ENCODE measurements around the gene ZNF618. TPM values are rescaled to one million over a fixed set of nuclear protein-coding genes. Genes with fewer than 3 reads are reported as not detected.
A peak's percentile ranks its signal among the peaks of the same experiment; 100 is the strongest.
"Not testable (repeated sequence)": the region's sequence is repeated elsewhere in the genome, so short reads cannot be mapped to it uniquely, and the experiment has no call there.

The ZNF618 gene
- total RNA-seq, 2 experiments from 2014 or later = 0.12 to 0.33 TPM

GRCh38 chr9:113990975-113991471, 114.9 kb downstream of the ZNF618 start:
- ChIA-PET POLR2A (no interaction called here), CTCF (no interaction called here)
- Mint-ChIP-seq H3K4me3 (no peak overlapping the region), H3K4me1 (ENCODE audit: low read depth) (no peaks in the 10 kb centered on the region), H3K27ac (no peak overlapping the region), H3K27me3 (no peaks in the 10 kb centered on the region), H3K36me3 (no peaks in the 10 kb centered on the region), H3K9me3 (no peaks in the 10 kb centered on the region)
- no peak for DNase-seq
- intact Hi-C loops (cut with micrococcal nuclease) = no loop called here

DNA sequence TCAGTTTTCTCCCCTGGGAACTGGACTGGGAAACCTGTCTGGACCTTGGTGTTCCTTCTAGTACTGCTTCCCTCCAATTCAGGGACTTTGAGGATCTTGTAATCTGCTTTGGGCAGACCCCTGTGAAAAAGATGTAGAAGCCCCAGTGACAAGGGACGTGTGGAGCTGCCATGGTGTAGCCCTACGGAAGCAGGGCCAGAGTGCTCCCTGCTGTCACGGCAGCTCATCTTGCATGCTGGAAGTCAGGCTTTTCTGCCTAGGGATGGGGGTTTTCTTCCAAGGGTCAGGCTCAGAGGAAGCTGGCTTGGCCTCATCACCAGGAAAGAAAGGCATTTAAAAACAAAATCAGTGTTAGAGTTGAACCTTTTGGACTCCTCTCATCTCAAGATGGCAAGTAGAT, 115.6 kb downstream of the ZNF618 start:
- no peak for DNase-seq
- no peaks in the 10 kb centered on the region for H3K36me3 Mint-ChIP-seq
- H3K4me1 Mint-ChIP-seq (ENCODE audit: low read depth) = no peaks in the 10 kb centered on the region
- no peak overlapping the region for H3K4me3 Mint-ChIP-seq
- ChIA-PET POLR2A (no interaction called here), CTCF (no interaction called here)
- no peaks in the 10 kb centered on the region for H3K27me3 Mint-ChIP-seq
- intact Hi-C loops (cut with micrococcal nuclease) = no loop called here
- no peaks in the 10 kb centered on the region for H3K9me3 Mint-ChIP-seq
- H3K27ac Mint-ChIP-seq = no peak overlapping the region

DNA sequence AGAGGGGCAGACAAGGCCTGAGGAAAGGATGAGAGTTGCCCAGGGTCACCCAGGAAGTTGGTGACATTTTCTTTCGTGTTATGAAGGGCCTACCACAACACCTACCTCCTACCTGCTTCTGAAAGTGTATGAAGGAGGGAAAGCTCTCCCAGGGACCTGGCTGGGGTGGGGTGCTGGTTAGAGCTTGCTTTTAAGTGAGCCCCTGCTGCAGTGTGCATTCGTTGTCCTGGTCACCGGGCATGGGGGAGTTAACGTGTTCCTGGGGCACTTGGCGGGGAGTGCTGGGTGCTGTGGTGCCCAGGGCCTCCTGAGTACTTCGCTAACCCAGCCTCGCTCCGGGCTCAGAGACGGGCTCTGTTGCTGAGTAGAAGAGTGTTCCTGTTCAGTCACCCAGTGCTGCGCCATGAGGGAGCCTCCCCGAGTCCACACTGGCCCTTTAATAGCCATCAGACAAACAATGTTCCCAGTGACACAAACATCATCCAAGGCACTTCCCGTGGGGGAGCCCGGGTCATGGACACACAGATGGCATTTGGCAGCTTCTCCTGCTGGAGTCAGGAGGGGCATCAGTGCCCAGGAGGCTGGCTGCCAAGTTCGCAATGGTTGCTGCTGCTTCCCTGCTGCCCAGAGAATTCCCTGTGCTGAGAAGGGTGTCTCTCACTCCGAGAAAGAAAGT, 116.3 kb downstream of the ZNF618 start:
- no peak overlapping the region for H3K4me3 Mint-ChIP-seq
- CTCF ChIA-PET = no interaction called here
- no peaks in the 10 kb centered on the region for H3K27me3 Mint-ChIP-seq

DNA sequence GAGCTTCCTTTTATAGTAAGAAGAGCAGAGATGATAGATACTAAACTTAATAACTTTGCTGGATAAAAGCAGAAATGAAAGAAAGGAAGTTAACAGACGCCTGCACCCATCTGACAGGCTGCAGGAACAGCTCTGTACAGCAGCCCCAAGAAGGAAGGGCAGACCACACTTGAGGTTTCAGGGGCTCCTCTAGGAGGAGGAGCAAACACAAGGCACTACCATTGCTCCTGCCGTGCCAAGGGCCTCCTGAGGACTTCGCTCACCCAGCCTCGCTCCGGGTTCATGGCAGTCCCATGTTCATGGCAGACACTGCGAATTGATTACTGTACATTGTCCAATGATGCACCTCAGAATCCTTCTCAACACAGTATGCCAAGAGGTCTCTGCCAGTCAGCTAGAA, 116.9 kb downstream of the ZNF618 start:
- Mint-ChIP-seq H3K36me3 (no peaks in the 10 kb centered on the region), H3K9me3 (no peaks in the 10 kb centered on the region), H3K4me1 (ENCODE audit: low read depth) (no peaks in the 10 kb centered on the region), H3K27me3 (no peaks in the 10 kb centered on the region), H3K27ac (no peak overlapping the region), H3K4me3 (no peak overlapping the region)
- intact Hi-C loops (cut with micrococcal nuclease) = no loop called here
- ChIA-PET CTCF (no interaction called here), POLR2A (no interaction called here)
- no peak for DNase-seq

More for the DNA sequence above, 116.3 kb downstream of the ZNF618 start:
- intact Hi-C loops (cut with micrococcal nuclease) = no loop called here
- DNase-seq = no peak
- H3K4me1 Mint-ChIP-seq (ENCODE audit: low read depth) = no peaks in the 10 kb centered on the region
- POLR2A ChIA-PET = no interaction called here
- no peak overlapping the region for H3K27ac Mint-ChIP-seq
- H3K36me3 Mint-ChIP-seq = no peaks in the 10 kb centered on the region
- no peaks in the 10 kb centered on the region for H3K9me3 Mint-ChIP-seq

- no peak overlapping the region for H3K27ac Mint-ChIP-seq
- no peaks in the 10 kb centered on the region for H3K9me3 Mint-ChIP-seq
- intact Hi-C loops (cut with micrococcal nuclease) = no loop called here
- ChIA-PET CTCF (no interaction called here), POLR2A (no interaction called here)
- no peak overlapping the region for H3K4me3 Mint-ChIP-seq
- no peaks in the 10 kb centered on the region for H3K36me3 Mint-ChIP-seq
- H3K27me3 Mint-ChIP-seq = no peaks in the 10 kb centered on the region
- H3K4me1 Mint-ChIP-seq (ENCODE audit: low read depth) = no peaks in the 10 kb centered on the region
- peak; percentile 24 for DNase-seq
Measured at GRCh38 chr9:113993838-113994540, 117.9 kb downstream of the ZNF618 start.

DNA sequence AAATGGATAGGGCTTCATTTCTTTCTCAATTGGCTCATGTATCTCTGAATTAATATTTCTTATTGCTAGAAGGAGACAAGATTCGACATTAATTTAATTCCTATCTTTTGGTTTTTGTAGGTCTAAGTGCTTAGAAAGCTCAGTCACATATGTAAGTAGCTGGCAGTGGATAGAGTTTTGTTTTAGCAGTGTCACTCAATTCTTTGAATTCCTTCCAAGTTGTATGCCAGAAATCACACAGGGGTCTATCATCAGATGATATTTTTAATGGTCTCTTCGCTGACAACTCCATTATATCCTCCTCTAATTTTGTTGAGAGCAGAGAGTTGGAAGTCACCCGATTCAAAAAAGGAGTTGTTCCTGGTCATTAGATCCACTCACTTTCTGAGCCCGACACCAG, 119.3 kb downstream of the ZNF618 start:
- no peaks in the 10 kb centered on the region for H3K9me3 Mint-ChIP-seq
- DNase-seq = no peak
- no peaks in the 10 kb centered on the region for H3K36me3 Mint-ChIP-seq
- intact Hi-C loops (cut with micrococcal nuclease) = no loop called here
- H3K4me1 Mint-ChIP-seq (ENCODE audit: low read depth) = no peaks in the 10 kb centered on the region
- no peak overlapping the region for H3K4me3 Mint-ChIP-seq
- CTCF ChIA-PET = interaction anchor here (0.6 kb wide), 2 partner anchors 88 to 181 kb away, joined by 3 read pairs; no protein-coding TSS in a partner anchor
- H3K27me3 Mint-ChIP-seq = no peaks in the 10 kb centered on the region
- H3K27ac Mint-ChIP-seq = no peak overlapping the region
- POLR2A ChIA-PET = interaction anchor here (0.6 kb wide), 1 partner anchor 29 kb away, joined by 3 read pairs; no protein-coding TSS in a partner anchor

DNA sequence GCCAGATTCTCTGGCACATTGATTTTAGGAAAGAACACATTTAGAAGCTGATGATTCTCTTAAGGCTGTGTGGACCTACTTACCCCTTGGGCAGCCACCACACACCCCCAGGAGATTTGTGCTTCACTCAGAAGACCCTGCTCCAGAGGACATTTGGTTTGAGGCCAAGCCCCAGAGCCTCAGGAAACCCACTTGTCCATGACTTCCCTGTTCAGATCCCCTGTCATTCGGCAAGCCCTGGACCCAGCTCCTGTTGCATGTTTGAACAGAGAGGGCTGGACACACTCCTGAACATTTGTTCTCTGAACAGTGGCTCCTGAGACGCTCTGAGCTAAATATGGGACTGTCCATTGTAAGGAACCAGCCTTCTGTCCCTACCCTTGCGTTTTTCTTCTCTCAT, 119.9 kb downstream of the ZNF618 start:
- Mint-ChIP-seq H3K9me3 (no peaks in the 10 kb centered on the region), H3K27ac (no peak overlapping the region), H3K4me1 (ENCODE audit: low read depth) (no peaks in the 10 kb centered on the region), H3K36me3 (no peaks in the 10 kb centered on the region), H3K4me3 (no peak overlapping the region), H3K27me3 (no peaks in the 10 kb centered on the region)
- POLR2A ChIA-PET = no interaction called here
- CTCF ChIA-PET = no interaction called here
- intact Hi-C loops (cut with micrococcal nuclease) = no loop called here
- DNase-seq = no peak

DNA sequence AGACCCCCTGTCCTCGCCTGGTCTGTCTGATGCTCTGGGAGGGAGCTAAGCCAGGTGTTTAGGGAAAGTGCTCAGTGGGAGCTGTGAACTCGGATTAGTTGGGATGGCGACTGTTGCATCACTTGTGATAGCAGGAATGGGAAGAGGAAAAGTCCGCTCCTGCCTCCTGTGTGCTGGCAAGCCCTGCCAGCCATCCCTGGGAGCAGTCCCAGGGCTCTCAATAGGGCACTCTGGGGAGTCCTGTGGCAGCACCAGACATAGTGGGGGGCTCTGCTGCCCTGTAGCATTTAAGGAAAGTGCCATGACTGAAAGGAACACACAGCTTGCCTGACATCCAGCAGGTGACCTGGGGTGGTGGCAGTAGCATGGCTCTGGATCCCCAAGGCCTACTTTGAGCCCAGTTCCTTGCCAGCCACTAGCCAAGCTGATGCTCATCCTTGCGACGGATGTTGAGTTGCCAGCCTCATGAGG, 120.5 kb downstream of the ZNF618 start:
- no peaks in the 10 kb centered on the region for H3K27me3 Mint-ChIP-seq
- no peaks in the 10 kb centered on the region for H3K36me3 Mint-ChIP-seq
- H3K4me3 Mint-ChIP-seq = no peak overlapping the region
- H3K27ac Mint-ChIP-seq = no peak overlapping the region
- ChIA-PET POLR2A (no interaction called here), CTCF (no interaction called here)
- DNase-seq = no peak
- H3K9me3 Mint-ChIP-seq = no peaks in the 10 kb centered on the region
- no peaks in the 10 kb centered on the region for H3K4me1 Mint-ChIP-seq (ENCODE audit: low read depth)
- intact Hi-C loops (cut with micrococcal nuclease) = no loop called here

DNA sequence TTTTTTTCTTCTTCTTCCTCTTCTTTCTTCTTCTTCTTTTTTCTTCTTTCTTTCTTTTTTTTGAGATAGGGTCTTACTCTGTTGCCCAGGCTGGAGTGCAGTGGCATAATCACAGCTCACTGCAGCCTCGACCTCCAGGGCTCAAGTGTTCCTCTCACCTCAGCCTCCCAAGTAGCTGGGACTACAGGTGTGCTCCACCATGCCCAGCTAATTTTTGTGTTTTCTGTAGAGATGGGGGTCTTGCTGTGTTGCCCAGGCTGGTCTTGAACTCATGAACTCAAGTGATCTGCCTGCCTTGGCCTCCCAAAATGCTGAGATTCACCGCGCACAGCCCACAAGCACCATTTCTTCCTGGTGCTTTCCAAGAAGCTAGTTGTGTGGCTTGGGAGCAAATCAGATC, 121.0 kb downstream of the ZNF618 start:
- POLR2A ChIA-PET; H3K36me3 Mint-ChIP-seq; H3K9me3 Mint-ChIP-seq; H3K27ac Mint-ChIP-seq; H3K4me3 Mint-ChIP-seq; CTCF ChIA-PET; intact Hi-C loops (cut with micrococcal nuclease); DNase-seq; H3K27me3 Mint-ChIP-seq; H3K4me1 Mint-ChIP-seq (ENCODE audit: low read depth): not testable (repeated sequence)

DNA sequence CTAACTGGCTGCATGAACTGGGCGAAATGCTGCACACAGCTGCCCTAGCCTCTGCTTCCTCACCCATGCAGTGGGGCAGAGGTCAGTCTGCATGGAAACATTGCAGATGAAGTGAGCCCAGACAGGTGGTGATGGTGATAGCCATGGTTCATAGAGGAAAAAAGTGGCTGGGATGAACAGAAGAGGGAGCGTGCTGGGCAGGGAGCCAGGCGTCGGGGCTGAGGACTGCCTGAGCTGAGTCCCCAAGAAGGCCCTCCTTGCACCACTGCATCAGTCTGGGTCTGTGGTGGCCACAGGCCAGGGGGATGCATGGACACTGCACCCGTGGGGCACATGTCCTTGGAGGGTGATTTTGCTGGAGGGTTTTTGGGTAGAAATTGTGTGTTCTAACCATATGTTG, 121.5 kb downstream of the ZNF618 start:
- intact Hi-C loops (cut with micrococcal nuclease) = no loop called here
- H3K4me1 Mint-ChIP-seq (ENCODE audit: low read depth) = no peaks in the 10 kb centered on the region
- H3K9me3 Mint-ChIP-seq = no peaks in the 10 kb centered on the region
- ChIA-PET POLR2A (no interaction called here), CTCF (no interaction called here)
- H3K27ac Mint-ChIP-seq = no peak overlapping the region
- no peaks in the 10 kb centered on the region for H3K27me3 Mint-ChIP-seq
- DNase-seq = no peak
- no peaks in the 10 kb centered on the region for H3K36me3 Mint-ChIP-seq
- H3K4me3 Mint-ChIP-seq = no peak overlapping the region

GRCh38 chr9:113998114-113998513, 122.0 kb downstream of the ZNF618 start:
- intact Hi-C loops (cut with micrococcal nuclease) = no loop called here
- no peak overlapping the region for H3K4me3 Mint-ChIP-seq
- POLR2A ChIA-PET = no interaction called here
- H3K36me3 Mint-ChIP-seq = no peaks in the 10 kb centered on the region
- H3K27me3 Mint-ChIP-seq = no peaks in the 10 kb centered on the region
- CTCF ChIA-PET = no interaction called here
- no peaks in the 10 kb centered on the region for H3K4me1 Mint-ChIP-seq (ENCODE audit: low read depth)
- H3K9me3 Mint-ChIP-seq = no peaks in the 10 kb centered on the region
- H3K27ac Mint-ChIP-seq = no peak overlapping the region
- no peak for DNase-seq

GRCh38 chr9:113998525-113999255, 122.6 kb downstream of the ZNF618 start:
- intact Hi-C loops (cut with micrococcal nuclease) = no loop called here
- POLR2A ChIA-PET = no interaction called here
- CTCF ChIA-PET = no interaction called here
- H3K27me3 Mint-ChIP-seq = no peaks in the 10 kb centered on the region
- H3K36me3 Mint-ChIP-seq = no peaks in the 10 kb centered on the region
- no peak overlapping the region for H3K4me3 Mint-ChIP-seq
- no peak for DNase-seq
- no peaks in the 10 kb centered on the region for H3K4me1 Mint-ChIP-seq (ENCODE audit: low read depth)
- H3K27ac Mint-ChIP-seq = no peak overlapping the region
- H3K9me3 Mint-ChIP-seq = no peaks in the 10 kb centered on the region

Data from activated CD4-positive, alpha-beta memory T cell treated with anti-CD3 and anti-CD28 coated beads for 36 hours (primary cell).